Measurements from ENCODE around the gene RTKN.
A peak's percentile ranks its signal among the peaks of the same experiment; 100 is the strongest.

Gene RTKN

DNA sequence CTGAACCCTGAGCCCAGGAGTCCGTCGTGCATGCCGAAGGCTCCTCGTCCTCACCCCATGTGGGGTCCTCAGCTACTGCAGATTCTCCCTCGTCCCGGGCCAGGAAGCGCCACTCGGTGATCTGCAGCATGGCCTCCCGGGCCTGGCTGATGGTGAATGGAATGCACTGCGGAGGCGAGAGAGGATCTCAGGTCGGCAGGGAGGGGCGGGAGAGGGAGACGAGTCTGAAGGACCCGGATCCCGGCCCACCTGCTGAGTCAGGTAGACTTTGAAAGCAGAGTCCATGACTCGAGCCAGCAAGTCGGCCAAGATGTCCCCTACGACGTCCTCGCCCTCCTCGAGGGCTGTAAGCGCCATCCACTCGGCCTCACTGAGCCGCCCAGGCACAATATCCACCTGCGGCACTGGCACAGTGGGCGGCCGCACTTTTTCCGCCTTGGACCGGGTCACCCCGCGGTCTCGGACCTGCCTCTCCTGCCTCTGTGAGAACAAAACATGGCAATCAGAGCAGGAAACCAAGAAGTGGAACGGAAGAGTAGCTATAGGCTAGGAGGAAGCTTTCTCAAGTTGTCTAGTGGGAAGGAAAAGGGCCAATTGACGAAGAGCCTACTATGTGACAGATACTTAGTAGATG lies 25.9 kb downstream of the RTKN start:
- DNase-seq = no peak

- no peak for DNase-seq
These were observed 26.6 kb downstream of the RTKN start for GRCh38 chr2:74414881-74415761.

DNA sequence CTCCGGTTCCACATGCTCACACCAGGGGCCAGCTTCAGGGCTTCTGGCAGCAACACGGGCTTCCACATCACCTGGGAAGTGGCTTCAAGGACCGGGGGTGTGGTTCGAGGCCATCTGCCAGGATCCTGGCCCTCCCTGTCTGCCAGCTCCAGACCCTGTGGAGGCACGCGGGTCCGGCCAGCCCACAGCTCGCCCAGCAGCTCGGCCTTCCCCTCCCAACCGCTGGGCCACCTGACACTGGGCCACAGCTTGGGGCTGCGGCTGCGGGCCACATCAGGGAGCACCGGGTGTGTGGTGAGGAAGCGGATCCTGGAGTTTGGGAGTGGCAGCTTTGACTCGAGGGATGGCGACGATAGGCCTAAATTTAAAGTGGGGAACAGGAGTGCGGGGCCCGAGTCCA lies 27.3 kb downstream of the RTKN start:
- no peak for DNase-seq

- no peak for DNase-seq
These were observed 28.6 kb downstream of the RTKN start for GRCh38 chr2:74413001-74413698.

- no peak for DNase-seq
These were observed 34.1 kb downstream of the RTKN start for GRCh38 chr2:74407682-74408081.

DNA sequence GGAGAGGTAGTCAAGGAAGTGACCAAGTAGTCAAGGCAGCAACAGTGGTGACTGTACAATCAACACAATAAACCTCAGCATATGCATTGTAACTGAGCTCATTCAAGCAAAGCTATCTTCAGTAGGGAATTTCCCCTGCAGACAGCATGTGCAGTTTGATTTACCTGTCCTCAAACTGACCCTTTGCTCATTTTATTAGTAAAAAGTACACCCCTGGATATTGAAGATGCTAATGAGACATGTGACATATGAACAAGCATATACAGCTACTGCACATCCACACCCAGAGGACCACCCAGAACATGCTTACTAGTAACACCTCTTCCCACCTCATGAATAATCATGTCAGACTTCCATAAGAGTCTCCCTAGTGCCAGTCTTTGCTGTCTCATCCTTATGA lies 35.7 kb downstream of the RTKN start:
- no peak for DNase-seq

DNA sequence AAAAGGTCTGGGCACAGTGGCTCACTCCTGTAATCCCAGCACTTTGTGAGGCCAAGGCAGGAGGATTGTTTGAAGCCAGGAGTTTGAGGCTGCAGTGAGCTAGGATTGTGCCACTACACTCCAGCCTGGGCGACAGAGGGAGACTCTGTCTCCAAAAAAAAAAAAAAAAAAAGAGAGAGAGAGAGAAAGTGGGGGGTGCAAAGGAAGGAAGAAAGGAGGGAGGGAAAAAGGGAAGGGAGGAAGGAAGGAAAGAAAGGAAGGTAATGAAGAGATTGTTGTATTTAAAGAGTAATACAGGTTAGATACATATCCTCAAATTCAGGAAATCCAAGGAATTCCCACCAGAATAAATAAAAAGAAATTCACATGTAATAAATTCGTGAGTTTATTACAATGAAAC lies 39.8 kb downstream of the RTKN start:
- DNase-seq = no peak

DNA sequence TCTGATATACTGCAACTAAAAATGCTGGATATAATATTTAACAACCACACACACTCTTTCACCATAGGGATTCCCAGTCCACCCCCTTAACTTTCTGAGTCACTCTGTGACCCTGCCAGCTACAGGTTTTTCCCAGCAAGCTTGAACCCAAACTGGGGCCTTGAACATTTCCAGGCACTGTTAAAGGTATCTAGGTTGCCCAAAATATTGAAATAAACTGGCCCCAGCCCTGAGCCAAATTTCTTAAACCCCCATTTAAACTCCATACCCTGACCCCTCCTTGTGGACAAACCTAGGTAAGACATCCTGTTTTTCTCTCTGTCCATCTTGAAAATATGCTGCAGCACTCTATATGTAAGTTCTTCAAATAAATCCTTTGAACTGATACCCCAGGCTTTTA lies 42.0 kb downstream of the RTKN start:
- DNase-seq = peak; percentile 65

- no peak for DNase-seq
These were observed 45.6 kb downstream of the RTKN start for GRCh38 chr2:74396149-74396548.

- DNase-seq = no peak
These were observed 48.2 kb downstream of the RTKN start for GRCh38 chr2:74393525-74393924.

GRCh38 chr2:74392449-74392743 lies 49.3 kb downstream of the RTKN start:
- no peak for DNase-seq

- DNase-seq = peak; percentile 96
These were observed 49.9 kb downstream of the RTKN start for GRCh38 chr2:74391580-74392448.

DNA sequence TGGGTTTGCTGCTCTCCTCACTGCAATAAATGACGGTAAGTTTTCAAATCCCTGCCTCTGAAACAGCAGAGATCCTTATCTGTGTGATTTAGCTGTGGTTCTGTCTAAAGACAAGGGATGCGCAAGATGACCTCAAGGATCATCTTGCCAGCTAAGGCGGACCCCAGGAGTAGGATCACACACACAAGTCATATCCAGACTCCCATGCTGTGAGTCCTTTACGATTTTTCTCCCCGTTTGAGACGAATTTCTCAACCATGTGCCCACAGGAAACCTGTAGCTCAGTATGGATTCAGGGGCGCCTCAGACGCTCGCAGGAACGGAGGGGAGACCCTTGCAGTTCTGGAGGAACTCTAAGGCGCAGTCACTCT lies 50.5 kb downstream of the RTKN start:
- DNase-seq = peak; percentile 10

DNA sequence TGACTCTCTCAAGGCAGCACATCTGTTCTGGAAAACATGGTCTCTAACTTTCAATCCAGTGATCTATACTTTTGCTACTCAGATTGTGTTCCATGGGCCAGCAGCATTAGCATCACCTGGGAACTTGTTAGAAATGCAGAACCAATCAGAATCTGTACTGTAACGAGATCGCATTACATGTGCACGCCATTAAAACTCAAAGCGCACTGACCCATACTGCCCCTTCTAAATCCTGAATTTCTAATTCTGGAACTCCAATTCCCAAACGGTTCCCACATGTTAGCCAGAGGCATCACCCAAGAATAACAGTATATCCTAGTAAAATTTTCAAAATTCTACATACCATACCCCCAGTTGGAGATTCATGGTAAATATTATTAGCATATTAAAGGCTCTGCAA lies 51.1 kb downstream of the RTKN start:
- DNase-seq = no peak

DNA sequence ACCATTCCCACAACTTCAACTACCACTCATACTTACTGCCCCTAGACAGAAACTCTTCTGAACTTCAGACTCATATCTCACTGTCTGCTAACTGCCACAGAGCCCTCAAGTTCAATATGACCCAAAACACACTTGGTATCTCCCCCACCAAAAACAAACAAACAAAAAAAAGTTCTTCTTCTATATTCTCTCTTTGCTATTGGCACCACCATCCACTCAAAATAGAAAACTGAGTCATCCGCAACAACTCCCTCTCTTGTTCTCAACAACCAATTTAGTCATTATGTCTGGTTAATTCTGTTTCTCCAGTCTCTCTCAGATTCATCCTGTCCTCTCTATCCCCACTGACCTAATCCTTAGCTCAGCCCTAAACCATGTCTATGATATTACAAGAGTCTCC lies 54.4 kb downstream of the RTKN start:
- DNase-seq = no peak

DNA sequence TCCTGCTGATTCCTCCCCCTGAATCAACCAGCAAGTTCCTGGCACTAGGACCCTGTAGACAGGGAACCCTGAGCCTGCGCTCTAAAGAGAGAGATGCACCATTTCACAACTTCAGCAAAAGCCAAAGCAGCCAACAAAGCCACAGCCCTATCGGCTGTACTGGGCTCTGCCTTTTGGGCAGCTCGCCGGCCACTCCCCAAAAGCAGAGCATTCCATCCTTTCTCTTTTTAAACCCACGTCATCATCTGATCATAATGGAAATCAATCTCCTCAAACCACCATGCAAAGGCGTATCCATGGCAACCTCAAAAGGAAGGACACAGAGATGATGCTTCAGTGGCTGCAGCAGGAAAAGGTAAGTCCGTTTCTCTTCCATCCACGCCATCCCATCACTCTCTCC lies 56.3 kb downstream of the RTKN start:
- DNase-seq = no peak

DNA sequence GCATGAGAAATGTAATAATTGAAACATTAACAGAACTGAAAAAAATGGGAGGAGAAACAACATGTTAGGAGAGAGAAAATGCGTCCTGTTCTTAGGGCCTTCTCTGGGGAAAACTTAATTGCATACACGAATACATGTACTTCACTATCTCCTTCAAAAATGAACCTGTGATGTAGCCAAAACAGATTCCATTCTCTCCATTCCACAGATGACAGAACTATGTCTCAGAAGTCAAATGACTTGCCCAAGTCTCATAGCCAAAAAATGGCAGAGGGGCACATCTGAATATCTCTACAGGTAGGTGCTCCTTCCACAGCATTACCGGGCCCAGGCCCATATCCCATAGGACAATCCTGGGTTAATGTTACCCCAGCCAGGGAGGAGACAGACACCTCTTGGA lies 57.7 kb downstream of the RTKN start:
- no peak for DNase-seq

DNA sequence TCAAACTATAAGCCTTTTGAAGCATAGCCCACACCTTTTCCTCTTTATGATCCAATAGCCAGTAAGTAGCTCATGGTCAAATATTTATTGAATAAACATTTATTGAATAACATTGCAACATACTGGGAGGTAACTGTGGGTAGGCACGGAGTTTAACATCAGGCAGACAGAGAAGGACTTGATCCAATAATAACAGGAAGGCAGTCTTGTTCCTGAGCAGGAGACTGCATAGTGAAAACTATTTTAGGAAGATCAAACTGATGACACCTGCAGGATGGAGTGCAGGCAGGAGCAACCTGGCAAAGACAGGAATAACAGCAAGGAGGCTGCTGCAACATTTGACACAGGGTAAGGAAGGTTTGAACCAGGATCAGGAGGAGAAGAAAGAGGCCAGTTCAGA lies 58.5 kb downstream of the RTKN start:
- DNase-seq = no peak

DNA sequence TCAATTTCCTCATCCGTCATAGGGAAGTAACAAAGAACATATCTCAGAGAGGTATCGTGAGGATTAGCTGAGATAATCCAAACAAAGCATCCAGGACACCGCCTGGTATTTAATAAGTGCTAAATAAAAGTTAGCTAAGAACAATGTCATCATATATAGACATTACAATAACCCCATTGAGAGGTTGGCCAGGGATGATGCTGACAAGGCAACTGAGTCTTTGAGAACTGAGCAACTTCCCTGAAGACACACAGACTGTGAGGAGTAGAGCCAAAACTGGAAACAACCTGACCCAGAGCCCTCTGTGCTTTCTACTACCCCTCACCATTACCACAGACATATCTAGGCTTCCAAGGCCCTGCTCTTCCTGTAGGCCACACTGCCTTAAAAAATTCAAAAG lies 60.0 kb downstream of the RTKN start:
- DNase-seq = no peak

DNA sequence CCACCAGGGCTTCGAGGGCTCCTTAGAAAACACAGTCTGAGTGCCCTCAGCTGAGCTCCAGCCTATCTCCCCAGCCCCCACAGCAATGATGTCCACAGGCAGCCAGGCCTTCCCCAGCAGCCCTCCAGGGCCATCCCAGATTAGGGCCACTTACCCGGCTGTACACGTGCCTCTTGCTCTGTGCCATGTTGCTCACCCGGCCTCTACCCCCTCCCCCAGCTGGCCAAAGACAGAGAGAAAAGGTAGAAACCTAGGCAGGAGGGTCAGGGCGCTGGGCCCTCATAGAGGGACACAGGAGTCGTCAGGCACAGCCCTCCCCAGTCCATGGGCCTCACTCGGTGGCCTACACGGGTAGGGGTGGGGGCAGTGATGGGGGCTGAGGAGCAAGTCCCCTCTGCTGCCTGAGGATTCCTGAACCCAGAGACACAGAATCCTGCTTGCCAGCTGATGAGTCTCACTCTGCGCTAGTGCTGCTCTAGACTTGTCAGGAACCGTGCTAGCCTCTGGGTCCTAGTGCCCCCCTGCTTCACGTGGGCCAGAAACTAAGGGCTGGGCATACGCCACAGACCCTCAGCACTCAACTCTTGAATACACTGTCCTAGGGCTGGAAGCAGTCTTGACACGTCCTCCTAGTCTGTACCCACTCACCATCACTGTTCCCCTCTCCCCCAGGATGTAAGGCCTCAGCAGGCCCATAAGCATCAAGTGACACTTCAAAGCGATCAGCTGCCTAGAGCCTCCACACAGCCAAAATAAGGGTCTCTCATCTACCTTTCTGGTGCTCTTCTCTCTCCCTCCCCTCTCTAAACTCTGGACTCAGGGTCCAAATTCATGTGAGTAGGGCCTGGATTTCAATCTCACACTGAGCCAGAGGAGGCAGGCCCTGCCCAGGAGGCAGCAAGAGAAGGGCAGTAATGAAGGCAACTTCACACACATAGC lies 61.6 kb downstream of the RTKN start, which contains the start of gene DCTN1:
Gene DCTN1, minus strand, starts transcription at position 461 of the 939 bp plus-strand sequence. Its CDS starts 274 bp downstream, at position 187.
- peak; percentile 24 for DNase-seq

DNA sequence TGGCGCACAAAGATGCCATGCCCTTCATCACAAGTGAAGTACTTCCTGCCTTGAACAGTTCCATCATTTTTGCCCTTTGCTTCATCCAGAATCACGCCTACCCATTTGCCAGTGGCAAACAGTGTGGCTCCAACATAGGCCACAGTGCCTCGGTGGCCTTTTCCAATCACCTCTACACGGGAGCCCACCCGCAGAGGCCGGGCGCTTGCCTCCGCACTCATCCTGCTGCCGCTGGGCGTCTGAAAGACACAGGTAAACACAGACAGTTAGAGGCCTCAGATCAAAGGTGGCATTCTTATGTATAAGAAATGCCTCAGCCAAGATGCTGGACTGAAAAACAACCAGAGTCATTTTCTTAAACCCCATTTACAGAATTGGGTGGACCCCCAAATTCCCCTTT lies 63.7 kb downstream of the RTKN start:
- no peak for DNase-seq

DNA sequence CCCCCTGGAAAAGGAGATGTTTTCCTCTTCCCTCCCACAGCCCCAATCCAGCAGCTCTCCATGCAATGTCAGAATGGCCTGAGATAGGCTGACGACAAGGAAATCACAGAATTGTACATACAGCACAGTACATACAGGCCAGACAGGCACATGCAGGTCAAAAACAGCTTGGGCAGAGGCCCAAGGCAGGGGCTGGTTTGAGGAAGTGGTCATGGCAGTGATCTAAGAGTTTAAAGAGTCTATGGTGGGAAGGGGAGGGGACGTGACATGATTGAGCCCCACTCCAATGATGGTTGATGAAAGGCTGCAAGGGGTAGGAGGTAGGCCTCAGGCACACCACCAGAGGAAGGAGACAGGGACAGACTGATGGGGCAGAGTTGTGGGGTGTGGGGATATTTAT lies 65.9 kb downstream of the RTKN start:
- DNase-seq = no peak
